ENCODE results near the gene RSAD2.
"Not testable (repeated sequence)": the region's sequence is repeated elsewhere in the genome, so short reads cannot be mapped to it uniquely, and the experiment has no call there.

RSAD2 gene

GRCh38 chr2:6928452-6928851 is 50.9 kb downstream of the RSAD2 start:
- no peak for DNase-seq

GRCh38 chr2:6929196-6929819 is 51.7 kb downstream of the RSAD2 start:
- DNase-seq = no peak

DNA sequence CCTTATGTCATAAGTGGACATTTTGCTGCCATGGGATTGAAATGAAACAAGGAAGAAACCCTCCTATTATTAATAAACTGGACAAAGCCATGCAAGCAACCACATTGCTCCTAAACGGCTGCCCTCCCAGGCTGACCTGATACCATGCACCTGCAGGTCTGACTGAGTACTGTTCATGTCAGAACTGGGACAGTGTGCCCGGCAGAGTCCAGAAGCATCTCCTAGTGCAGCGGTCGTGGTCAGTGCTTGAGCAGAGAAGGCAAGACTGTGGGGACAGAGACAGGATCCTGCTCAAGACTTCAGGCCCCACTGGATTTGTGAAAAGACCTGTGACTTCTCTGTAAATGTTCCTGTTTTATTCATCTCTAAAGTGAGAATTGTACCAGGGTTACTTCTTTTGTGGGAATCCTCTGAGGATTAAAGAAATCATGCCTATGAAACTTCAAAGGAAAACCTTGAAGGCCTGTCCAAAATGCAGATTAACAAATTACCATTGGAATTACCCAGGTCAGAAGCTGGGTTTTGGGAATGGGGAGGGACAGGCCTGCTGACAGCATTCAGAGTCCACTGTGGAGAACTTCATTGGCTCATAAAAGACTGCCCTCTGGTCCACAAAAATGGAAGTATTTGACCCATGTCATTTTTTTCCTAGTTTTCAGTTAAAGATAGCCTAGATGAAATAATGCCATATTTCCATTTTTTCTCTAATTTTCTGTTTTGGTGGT is 53.5 kb downstream of the RSAD2 start:
- no peak for DNase-seq

GRCh38 chr2:6931753-6932152 is 54.2 kb downstream of the RSAD2 start:
- no peak for DNase-seq

DNA sequence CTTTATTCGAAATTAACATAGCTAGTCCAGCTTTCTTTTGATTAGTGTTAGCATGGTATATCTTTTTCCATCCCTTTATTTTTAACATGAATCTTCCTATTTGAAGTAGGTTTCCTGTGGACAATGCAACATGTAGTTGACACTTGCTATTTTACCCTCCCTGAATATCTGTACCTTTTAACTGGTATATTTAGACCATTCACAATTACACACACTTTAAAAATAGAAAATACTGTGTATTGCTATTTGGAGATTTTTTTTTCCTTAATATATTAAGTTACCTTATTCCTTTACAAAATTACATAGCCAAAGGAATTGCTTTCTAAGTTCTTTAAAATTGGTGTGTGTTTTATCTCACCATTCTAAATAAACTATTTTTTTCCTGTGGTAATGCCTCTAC is 54.6 kb downstream of the RSAD2 start:
- DNase-seq = no peak

GRCh38 chr2:6932828-6933227 is 55.3 kb downstream of the RSAD2 start:
- no peak for DNase-seq

GRCh38 chr2:6933911-6934310 is 56.3 kb downstream of the RSAD2 start:
- no peak for DNase-seq

GRCh38 chr2:6934345-6934744 is 56.8 kb downstream of the RSAD2 start:
- no peak for DNase-seq

DNA sequence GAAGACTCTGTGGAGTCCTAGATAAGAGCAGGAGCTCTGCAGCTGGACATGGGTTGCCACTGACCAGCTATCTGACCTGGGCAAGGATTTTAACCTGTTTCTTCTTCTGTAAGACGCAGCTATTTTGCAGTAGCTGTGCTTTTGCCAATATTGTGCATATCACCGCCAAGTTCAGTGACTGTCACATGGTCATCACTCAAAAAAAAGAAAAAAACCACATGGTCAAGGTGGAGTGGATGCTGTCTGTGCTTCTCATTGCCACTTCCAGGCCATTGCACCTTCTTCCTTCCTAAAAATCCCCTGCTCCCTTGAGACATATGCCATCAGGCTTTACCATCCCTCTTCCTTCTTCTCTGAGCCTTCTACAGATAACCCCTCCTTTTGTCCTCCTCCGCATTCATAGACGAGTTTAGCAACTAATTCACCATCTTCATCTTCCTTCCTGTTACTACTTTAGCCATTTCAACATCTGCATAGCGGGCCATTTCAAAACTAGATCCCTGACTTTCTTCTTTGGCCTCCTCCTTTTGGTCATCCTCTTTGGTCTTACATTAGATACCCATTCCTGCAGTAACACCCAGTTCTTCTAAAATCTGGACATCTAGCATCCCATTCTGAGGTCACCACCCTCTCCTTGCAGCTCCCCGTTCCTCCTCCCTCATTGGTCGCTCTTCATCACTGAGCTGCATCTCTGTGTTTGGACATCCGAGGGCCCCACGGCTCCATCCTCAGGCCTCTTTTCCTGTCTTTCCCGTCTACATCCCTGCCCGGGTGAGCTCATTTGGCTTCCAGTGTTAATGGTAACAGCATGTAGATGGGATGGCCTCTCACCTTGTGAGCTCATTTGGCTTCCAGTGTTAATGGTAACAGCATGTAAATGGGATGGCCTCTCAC is 57.4 kb downstream of the RSAD2 start:
- DNase-seq = no peak

DNA sequence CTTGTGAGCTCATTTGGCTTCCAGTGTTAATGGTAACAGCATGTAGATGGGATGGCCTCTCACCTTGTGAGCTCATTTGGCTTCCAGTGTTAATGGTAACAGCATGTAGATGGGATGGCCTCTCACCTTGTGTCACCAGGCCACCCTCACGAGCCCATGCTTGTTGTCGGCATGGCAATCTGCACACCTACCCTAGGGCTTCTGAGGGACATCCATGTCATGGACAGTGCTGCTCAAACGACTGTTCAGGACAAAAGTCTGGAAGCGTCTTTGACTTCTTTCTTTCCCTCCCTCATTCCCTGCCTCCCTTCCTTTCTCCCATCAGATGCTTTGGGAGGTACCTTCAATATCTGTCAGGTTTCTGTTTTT is 58.1 kb downstream of the RSAD2 start:
- not testable (repeated sequence) for DNase-seq

DNA sequence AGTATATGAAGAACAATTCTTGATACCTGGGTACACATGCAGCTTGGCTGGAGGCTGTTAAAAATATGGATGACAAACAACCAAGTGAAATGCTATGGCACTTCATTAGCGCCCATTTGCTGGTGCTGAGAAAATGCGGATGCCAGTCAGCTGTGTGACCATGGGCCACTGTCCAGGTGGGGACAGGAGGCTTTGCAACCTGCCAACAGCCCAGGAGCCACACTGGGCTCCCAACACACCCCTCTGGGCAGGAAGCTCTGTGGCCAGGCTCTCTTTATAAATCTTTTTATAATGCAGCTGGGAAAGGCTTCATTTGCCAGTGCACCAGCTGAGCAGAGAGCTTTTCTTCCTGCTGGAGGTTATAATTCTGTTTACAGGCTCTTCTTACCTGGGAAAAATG is 59.6 kb downstream of the RSAD2 start:
- no peak for DNase-seq

- no peak for DNase-seq
Measured at GRCh38 chr2:6937582-6937981, 60.0 kb downstream of the RSAD2 start.

DNA sequence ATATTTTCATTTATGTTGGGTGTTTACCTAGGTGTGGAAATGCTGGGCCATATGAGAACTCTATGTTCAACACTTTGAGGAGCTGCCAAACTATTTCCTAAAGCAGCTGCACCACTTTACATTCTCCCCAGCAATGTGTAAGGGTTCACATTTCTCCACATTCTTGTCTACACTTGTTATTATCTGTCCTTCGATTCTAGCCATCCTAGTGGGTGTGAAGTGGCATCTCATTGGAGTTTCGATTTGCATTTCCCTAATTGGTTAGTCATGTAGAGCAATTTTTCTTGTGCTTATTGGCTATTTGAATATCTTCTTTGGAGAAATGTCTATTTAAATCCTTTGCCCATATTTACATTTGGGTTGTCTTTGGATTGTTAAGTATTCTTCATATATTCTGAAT is 61.5 kb downstream of the RSAD2 start:
- no peak for DNase-seq

GRCh38 chr2:6940820-6941219 is 63.2 kb downstream of the RSAD2 start:
- no peak for DNase-seq

DNA sequence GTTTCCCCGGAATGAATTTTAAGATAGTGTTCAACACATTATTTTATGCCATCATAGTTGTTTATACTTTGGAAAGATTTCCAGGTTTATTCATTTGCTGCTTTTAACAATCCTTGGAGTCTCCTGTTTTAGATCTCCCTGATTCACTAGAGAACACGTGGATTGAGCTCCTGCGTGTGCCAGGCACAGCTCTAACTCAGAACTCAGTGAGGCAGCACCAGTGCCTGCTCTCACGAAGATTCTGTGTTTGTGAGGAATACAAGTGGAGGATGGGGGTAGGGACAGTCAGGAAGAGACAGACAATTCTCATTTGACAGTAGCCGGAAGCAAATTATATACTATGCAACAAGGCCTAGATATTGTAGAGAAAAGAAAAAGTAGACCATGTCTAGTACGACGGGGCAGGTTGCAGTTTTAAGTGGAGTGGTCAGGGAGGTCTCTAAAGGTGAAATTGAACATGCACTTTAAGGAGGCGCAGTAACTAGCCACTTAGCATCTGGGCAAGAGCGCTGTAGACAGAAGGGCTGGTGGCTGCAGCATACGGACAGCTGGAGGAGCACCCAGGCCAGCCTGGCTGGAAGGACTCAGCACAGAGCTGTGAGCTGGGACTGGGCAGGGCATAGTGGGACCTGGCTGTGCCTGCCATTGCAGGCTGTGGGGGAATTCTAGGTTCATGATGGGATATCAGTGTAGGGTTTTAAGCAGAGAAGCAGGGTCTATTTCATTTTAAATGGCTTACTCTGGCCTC is 63.9 kb downstream of the RSAD2 start:
- DNase-seq = no peak

- no peak for DNase-seq
Measured at GRCh38 chr2:6942848-6943247, 65.3 kb downstream of the RSAD2 start.

DNA sequence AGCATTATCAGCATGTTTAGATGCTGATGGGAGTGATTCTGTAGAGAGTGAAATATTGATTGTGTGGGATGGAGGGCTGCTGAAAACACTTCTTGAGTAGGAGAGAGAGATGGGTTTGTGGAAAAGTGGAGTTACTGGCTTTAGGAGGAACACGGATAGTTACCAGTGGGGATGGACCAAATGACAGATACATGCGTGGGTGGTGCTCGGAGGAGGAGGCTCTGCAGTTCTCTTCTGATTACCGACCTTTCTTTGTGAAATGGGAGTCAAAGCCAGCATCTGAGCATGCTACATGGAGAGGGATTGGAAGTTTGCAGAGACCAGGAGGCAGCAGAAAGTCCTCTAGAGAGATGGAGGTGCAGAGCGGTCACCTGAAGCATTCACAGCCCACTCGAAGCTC is 65.9 kb downstream of the RSAD2 start:
- no peak for DNase-seq

GRCh38 chr2:6943971-6944370 is 66.4 kb downstream of the RSAD2 start:
- DNase-seq = no peak

DNA sequence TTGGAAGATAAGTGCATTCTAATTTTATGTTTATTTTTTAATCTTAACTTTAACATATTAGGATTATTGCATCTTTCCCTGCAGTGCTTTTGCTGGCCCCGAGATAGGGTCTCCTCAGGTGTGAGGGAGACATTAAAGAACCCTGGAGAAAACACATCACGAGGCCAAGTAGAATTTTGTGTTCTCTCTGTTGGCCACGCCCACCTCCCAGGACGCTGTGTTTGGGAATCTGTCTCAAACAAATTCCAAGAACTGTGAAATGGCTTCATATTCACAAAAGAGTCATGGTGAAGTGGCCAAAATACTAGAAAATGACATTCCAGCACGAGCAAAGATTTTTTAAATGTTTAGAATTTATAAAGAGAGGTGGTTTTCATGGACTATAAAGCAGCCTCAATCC is 67.0 kb downstream of the RSAD2 start:
- DNase-seq = no peak

DNA sequence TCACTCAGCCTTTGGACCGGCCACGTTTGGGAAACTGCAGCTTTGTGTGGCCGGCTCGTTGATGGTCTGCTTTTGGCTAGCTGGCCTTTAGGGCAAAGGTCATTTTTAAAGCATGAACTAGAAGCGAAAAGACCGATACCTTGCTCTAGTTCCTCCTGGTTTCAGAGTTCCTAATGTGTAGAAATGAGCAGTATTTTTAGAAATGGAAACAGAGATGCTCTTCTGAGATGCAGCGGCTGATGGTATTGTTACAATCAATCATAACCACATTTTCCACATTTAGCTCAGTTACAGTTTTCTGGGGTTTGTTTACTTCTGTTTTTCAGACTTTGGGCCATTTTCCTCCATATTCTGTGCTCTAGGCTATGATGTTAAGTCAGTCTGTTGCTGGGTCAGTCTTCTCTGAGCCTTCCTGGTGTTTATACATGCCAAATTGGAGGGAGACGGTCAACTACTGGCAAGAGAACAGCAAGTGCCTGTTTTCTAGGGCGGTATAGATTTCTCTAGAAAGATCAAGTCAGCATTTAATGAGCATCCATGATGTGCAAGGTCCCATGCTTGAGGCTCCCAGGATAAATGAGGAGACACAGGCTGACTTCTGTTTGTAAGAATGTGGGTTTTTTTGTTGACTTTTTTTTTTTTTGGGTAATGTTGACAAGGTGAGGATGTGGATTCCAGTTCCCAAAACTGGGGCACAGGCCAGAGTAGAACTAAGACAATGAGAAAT is 67.7 kb downstream of the RSAD2 start:
- no peak for DNase-seq

GRCh38 chr2:6945821-6946220 is 68.2 kb downstream of the RSAD2 start:
- DNase-seq = no peak

GRCh38 chr2:6946722-6947121 is 69.1 kb downstream of the RSAD2 start:
- no peak for DNase-seq
